ENCODE data around the gene ATF6.

The ATF6 gene

GRCh38 chr1:161838885-161839284 lies 72.8 kb downstream of the ATF6 start:
- no peak for DNase-seq

GRCh38 chr1:161839591-161839990 lies 73.5 kb downstream of the ATF6 start:
- no peak for DNase-seq

DNA sequence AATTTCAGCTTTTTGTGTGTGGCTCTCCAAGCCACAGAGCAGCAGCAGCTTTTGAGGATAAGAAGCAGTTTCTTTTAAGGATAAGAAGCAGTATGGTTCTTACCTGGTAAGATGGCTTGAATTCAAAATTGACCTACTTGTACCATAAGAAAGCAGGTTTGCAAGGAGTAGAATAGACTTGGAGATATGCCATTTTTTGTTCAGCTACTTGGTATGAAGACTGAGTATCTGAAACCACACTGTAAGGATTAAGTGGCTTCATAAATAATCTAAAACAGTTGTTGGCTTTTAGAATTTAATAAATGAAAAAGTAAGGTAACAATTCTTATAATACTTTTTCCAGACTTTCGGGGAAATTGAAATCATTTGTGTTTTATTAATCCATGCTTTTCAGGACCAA lies 74.2 kb downstream of the ATF6 start:
- DNase-seq: no peak

DNA sequence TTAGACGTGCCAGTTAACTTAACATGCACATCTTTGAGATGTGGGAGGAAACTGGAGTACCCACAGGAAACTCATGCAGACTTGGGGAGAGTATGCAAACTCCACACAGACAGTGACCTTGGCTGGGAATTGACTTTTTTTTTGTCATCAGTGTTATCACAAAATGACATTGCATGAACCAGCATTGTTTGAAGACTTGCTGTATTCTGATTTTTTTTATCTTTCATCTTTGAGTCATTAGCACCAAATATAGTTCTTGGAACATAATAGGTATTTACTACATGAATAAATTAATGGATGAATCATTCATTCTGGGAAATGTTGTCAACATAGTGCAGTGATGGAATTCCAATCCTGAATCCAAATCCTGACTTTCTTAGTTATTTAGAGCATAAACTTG lies 77.0 kb downstream of the ATF6 start:
- DNase-seq: no peak

- DNase-seq: no peak
These were observed 78.6 kb downstream of the ATF6 start for GRCh38 chr1:161844696-161845095.

DNA sequence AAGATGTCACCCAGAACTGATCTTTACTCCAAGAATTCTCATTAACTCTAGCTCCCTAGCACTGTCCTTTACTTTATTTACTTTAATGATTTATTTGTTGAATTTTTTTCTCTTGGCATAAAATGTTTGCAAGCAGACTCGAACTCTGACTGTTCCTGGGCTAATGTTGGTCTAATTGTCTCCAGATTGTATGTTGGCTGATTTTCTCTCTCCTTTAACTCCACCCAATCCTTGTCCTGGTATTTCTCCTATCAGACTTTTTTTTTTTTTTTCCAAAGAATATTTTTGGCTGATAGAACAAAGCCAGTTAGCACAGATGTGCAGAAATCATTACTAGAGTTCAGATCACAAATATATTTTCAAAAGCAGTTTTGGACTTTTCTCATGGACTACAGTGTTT lies 82.6 kb downstream of the ATF6 start:
- DNase-seq: no peak

GRCh38 chr1:161849518-161849917 lies 83.4 kb downstream of the ATF6 start:
- no peak for DNase-seq

DNA sequence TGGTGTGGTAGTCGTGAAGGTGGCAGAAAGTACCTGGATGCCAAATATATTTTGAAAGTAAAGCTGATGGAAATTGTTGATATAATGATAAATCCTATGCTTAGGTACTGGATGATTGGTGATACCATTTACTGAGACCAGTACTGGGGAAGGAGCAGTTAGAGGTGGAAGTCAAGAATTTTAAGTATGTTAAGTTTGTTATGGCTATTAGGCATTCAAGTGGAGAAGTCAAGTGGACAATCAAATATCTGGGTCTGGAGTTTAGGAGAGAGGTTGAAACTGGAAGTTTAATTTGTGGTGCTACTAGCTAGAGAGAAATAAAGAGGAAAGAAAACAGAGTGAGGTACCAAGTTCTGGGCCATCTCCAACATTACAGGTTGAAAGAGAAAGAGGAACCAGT lies 89.1 kb downstream of the ATF6 start:
- no peak for DNase-seq

DNA sequence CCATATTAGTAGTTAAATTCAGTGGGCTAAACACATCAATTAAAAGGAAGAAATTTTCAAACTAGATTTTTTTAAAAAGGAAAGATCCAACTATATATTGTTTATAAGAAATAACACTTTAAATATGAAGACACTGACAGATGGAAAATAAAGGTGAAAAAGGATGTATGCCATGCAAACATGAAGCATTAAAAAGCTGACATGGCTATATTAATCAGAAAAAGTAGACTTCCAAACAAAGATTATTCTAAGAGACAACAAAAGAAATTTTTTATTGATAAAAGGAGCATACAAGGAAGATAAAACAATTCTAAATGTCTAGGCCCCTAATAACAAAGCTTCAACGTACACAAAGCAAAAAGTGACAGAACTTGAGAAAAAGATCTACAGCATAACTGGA lies 92.2 kb downstream of the ATF6 start:
- DNase-seq: no peak

- DNase-seq: no peak
These were observed 97.4 kb downstream of the ATF6 start for GRCh38 chr1:161863549-161863948.

- no peak for DNase-seq
These were observed 98.5 kb downstream of the ATF6 start for GRCh38 chr1:161864577-161864976.

GRCh38 chr1:161866241-161866640 lies 100.1 kb downstream of the ATF6 start:
- DNase-seq: no peak

DNA sequence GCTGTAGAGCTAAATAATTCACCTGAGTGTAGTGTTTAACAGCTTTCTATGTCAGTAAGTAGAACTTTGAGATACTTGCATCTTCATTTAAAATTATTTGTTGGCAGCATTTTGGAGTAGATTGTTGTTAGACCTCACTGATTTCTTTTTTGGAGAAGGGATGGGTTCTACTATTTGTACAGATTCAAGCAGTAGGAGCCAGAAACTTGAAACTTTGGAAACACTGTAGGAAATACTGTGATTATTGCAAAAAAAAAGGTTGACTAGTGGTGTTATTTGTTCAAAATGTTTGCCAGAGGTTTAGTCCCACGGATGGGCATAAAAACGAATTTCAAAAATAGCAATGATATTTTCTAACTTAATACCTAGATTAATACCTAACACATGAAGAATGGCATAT lies 102.7 kb downstream of the ATF6 start:
- no peak for DNase-seq

DNA sequence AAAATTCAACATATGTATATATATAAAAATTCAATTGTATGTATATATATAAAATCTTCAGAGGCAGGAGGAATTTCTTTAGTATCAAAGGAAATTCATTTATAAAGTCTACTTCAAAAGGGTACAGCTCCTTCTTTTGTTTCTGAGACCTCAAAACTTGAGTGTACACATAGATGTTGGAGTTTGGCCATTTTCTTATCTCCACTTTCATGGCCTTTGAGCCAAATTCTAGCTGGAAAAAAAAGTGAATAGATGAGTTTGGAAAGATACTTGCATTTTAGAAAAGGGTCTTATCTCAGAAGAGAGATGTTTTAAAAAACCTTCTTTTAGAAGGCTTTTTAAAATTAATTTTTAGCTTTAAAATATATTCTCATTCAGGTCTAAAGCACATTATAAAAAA lies 103.2 kb downstream of the ATF6 start:
- DNase-seq: no peak

GRCh38 chr1:161872506-161872905 lies 106.4 kb downstream of the ATF6 start:
- no peak for DNase-seq

DNA sequence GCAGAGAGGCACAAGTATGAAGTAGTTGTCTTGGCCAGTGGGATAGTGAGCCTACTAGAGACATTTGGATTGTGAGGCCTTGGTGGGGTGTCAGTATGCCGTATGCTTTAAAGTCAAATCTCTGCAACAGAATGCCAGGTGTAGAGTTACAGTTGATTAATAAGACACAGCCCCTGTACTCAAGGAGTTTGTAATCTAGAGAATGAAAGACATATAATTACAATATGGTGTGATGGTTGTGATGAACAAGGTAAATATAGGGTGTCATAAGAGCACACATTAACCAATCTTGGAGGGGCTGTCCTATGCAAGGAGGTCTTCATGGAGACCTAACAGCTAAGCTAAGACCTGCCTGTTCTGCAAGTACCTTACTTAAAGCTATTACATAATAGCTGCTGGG lies 113.1 kb downstream of the ATF6 start:
- DNase-seq: no peak

DNA sequence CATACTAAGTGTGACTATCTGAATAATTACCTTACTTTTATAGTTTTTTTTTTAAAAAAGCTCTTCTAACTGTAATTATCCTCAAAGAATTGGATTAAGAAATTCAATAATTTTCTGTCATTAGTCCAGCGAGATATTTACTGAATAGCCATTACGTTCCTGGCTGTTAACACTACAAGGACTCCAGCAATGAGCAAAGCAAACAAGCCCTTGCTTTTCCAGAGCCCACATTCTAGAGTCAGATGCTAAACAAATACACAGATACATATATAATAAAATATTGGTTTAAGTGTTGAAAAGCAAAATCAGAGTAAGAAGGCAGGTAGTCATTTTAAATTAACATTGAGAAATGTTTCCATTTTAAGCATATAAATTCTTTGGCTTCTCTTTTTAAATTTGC lies 118.4 kb downstream of the ATF6 start:
- peak; percentile 3 to 65 (median 51) for DNase-seq

GRCh38 chr1:161885003-161885402 lies 118.9 kb downstream of the ATF6 start:
- peak; percentile 1 to 42 (median 42) for DNase-seq

DNA sequence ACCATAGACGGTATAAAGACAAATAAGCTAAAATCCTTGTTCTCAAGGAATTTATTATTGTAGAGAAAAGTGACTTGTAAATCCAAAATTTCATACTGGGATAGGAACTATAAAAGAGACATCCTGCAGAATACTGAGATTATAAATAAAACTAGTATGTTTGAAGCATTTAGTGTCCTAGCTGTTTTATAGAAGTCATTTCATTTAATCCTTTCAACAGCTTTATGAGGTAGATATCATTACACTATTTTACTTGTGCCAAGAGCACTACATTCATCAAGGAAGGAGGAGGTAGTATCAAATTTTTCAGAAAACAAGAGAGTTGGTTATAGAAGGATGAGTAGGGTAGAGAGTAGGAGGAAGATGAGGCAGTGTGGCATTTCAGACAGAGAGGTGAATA lies 119.6 kb downstream of the ATF6 start:
- no peak for DNase-seq

- no peak for DNase-seq
These were observed 120.5 kb downstream of the ATF6 start for GRCh38 chr1:161886589-161886988.

- DNase-seq: no peak
These were observed 121.7 kb downstream of the ATF6 start for GRCh38 chr1:161887730-161888287.

DNA sequence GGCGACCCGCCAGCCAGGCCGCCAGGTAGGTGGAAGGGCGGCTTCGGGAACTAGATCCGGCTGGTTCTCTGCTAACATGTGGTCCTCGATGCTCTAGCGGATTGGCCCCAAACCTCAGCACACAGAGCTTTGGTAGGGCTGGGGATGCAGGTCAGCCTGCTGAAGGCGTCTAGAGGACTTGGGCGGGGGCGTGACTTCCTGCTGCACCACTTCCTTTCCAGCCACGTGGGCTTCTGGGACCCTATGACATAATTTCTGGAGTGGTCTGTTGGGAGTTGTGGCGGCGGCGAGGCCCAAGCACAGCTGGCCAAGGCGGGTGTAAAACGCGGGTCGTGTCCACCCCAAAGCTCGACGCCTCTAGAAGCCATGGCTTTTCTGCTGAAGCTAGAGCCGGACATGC lies 124.5 kb downstream of the ATF6 start:
- DNase-seq: no peak

DNA sequence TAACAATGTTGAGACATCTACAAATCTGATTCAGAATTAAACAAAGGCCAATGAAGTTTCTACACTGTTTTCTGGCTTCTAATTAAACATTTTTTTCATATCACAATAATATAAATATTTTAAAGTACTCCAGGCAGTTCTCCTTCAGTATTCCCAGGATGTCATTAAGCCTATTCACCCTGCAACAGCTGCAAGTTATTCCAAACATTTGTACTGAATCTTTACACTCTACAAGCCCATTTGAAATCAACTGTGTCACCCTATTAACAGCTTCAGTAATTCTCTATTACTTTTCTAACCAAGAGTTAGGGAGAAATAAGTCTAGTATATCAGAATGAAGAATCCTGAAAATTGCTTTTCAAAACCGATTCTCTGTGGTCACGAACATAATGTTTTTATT lies 133.0 kb downstream of the ATF6 start:
- no peak for DNase-seq

DNA sequence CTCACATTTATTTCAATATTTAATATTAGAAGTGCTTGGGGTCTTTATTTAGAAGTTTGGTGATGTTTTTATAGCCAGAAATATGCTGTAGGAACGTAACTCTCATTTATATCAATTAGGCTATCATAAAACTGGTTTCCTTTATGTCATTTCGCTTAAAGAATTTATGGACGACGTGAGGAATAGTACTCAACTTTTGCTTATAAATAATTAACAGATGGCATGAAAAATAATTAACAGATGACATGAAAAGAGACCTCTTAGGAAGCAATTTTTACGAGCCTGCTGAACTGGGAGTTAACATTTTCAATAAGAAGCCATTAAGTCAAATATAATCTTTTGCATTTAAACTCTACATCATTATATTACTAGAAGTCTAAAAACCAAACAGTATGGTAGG lies 134.0 kb downstream of the ATF6 start:
- no peak for DNase-seq

GRCh38 chr1:161902182-161902581 lies 136.1 kb downstream of the ATF6 start:
- no peak for DNase-seq
